ENCODE results near the gene HERPUD1. TPM values are rescaled to one million over a fixed set of nuclear protein-coding genes. Genes with fewer than 3 reads are reported as not detected.

The HERPUD1 gene
- total RNA-seq, 1 experiment from 2014 or later: 296 TPM

GRCh38 chr16:56912746-56913708, 18.9 kb upstream of the HERPUD1 start:
- BruUV-seq (replicated peaks): no TSS peak
- H3K4me3 Mint-ChIP-seq (ENCODE audit: unreplicated experiment): peak overlapping the region; percentile 5

GRCh38 chr16:56914896-56915295, 17.0 kb upstream of the HERPUD1 start:
- ChIA-PET CTCF (no interaction called here), POLR2A (no interaction called here)
- Mint-ChIP-seq H3K4me3 (ENCODE audit: unreplicated experiment) (no peak overlapping the region), H3K4me1 (ENCODE audit: low read depth, unreplicated experiment) (peaks cover 63% of the 10 kb centered on the region), H3K27ac (ENCODE audit: unreplicated experiment) (no peak overlapping the region), H3K36me3 (ENCODE audit: insufficient read depth, unreplicated experiment) (peaks cover 13% of the 10 kb centered on the region), H3K9me3 (ENCODE audit: unreplicated experiment) (no peaks in the 10 kb centered on the region), H3K27me3 (ENCODE audit: insufficient read depth, unreplicated experiment) (no peaks in the 10 kb centered on the region)
- DNase-seq: no peak
- H3K4me1 ChIP-seq: peaks cover 65% of the 10 kb centered on the region
- no peaks in the 10 kb centered on the region for H3K36me3 ChIP-seq (ENCODE audit: control insufficient read depth, insufficient read depth, low read length)
- H3K9me3 ChIP-seq: no peaks in the 10 kb centered on the region
- no peaks in the 10 kb centered on the region for H3K27me3 ChIP-seq (replicated peaks; ENCODE audit: control insufficient read depth, insufficient read depth, low read length)
- intact Hi-C loops (cut with micrococcal nuclease; ENCODE audit: unreplicated experiment): no loop called here
- H3K4me3 ChIP-seq (ENCODE audit: low read depth, low read length): no peak overlapping the region
- TF ChIP-seq CTCF (IDR thresholded peaks at IDR 0.05; ENCODE audit: insufficient read depth in 1 of 2, low read depth in 1 of 2, low read length in 1 of 2, severe bottlenecking in 1 of 2, unreplicated experiment in 1 of 2): no peak
- no TSS peak for BruUV-seq (replicated peaks)

More at GRCh38 chr16:56912746-56913708, 18.9 kb upstream of the HERPUD1 start:
- Mint-ChIP-seq H3K27ac (ENCODE audit: unreplicated experiment) (peak overlapping the region; percentile 73), H3K36me3 (ENCODE audit: insufficient read depth, unreplicated experiment) (peaks cover 5% of the 10 kb centered on the region), H3K27me3 (ENCODE audit: insufficient read depth, unreplicated experiment) (no peaks in the 10 kb centered on the region), H3K9me3 (ENCODE audit: unreplicated experiment) (no peaks in the 10 kb centered on the region), H3K4me1 (ENCODE audit: low read depth, unreplicated experiment) (peaks cover 56% of the 10 kb centered on the region)
- peaks cover 50% of the 10 kb centered on the region for H3K4me1 ChIP-seq
- ChIA-PET POLR2A (interaction anchor here (1.3 kb wide), 1 partner anchor 18 kb away, joined by 4 read pairs; no protein-coding TSS in a partner anchor), CTCF (interaction anchor here (0.8 kb wide), 1 partner anchor 9 kb away, joined by 6 read pairs; no protein-coding TSS in a partner anchor)
- H3K36me3 ChIP-seq (ENCODE audit: control insufficient read depth, insufficient read depth, low read length): no peaks in the 10 kb centered on the region
- no peak for DNase-seq
- TF ChIP-seq CTCF (IDR thresholded peaks at IDR 0.05; ENCODE audit: insufficient read depth in 1 of 2, low read depth in 1 of 2, low read length in 1 of 2, severe bottlenecking in 1 of 2, unreplicated experiment in 1 of 2): no peak
- H3K4me3 ChIP-seq (ENCODE audit: low read depth, low read length): no peak overlapping the region
- intact Hi-C loops (cut with micrococcal nuclease; ENCODE audit: unreplicated experiment): no loop called here
- H3K9me3 ChIP-seq: no peaks in the 10 kb centered on the region
- no peaks in the 10 kb centered on the region for H3K27me3 ChIP-seq (replicated peaks; ENCODE audit: control insufficient read depth, insufficient read depth, low read length)

GRCh38 chr16:56915336-56916119, 16.4 kb upstream of the HERPUD1 start:
- no peak for TF ChIP-seq CTCF (IDR thresholded peaks at IDR 0.05; ENCODE audit: insufficient read depth in 1 of 2, low read depth in 1 of 2, low read length in 1 of 2, severe bottlenecking in 1 of 2, unreplicated experiment in 1 of 2)
- Histone ChIP-seq H3K4me3 (ENCODE audit: low read depth, low read length) (no peak overlapping the region), H3K27me3 (replicated peaks; ENCODE audit: control insufficient read depth, insufficient read depth, low read length) (no peaks in the 10 kb centered on the region), H3K4me1 (peaks cover 68% of the 10 kb centered on the region), H3K36me3 (ENCODE audit: control insufficient read depth, insufficient read depth, low read length) (no peaks in the 10 kb centered on the region), H3K9me3 (no peaks in the 10 kb centered on the region)
- no peak overlapping the region for H3K4me3 Mint-ChIP-seq (ENCODE audit: unreplicated experiment)
- no peaks in the 10 kb centered on the region for H3K9me3 Mint-ChIP-seq (ENCODE audit: unreplicated experiment)
- no peak for DNase-seq
- peaks cover 63% of the 10 kb centered on the region for H3K4me1 Mint-ChIP-seq (ENCODE audit: low read depth, unreplicated experiment)
- H3K27ac Mint-ChIP-seq (ENCODE audit: unreplicated experiment): no peak overlapping the region
- H3K27me3 Mint-ChIP-seq (ENCODE audit: insufficient read depth, unreplicated experiment): no peaks in the 10 kb centered on the region
- no TSS peak for BruUV-seq (replicated peaks)
- H3K36me3 Mint-ChIP-seq (ENCODE audit: insufficient read depth, unreplicated experiment): peaks cover 14% of the 10 kb centered on the region
- POLR2A ChIA-PET: no interaction called here
- intact Hi-C loops (cut with micrococcal nuclease; ENCODE audit: unreplicated experiment): no loop called here
- CTCF ChIA-PET: no interaction called here

Measured in Caco-2 (cell line).